Activated CD4-positive, alpha-beta T cell treated with anti-CD3 and anti-CD28 coated beads, Interleukin-2, amount 50 U/mL, for 48 hours (primary cell): Measurements from ENCODE around the gene IGF1R.

ENCODE experiments used
- DNase-seq, 2 experiments: peaks; one replicate each; pipeline ENCODE4 v3.0.0-alpha.2; 2020

IGF1R gene

GRCh38 chr15:98753726-98754656, 105.7 kb downstream of the IGF1R start:
- no peak for DNase-seq

- no peak for DNase-seq
Observed at GRCh38 chr15:98754657-98755022, 106.3 kb downstream of the IGF1R start.

- no peak for DNase-seq
Observed at GRCh38 chr15:98755138-98755537, 106.8 kb downstream of the IGF1R start.

- DNase-seq: no peak
Observed at GRCh38 chr15:98755781-98756180, 107.4 kb downstream of the IGF1R start.

- DNase-seq: no peak
Observed at GRCh38 chr15:98758224-98758623, 109.9 kb downstream of the IGF1R start.

GRCh38 chr15:98759277-98759676, 110.9 kb downstream of the IGF1R start:
- DNase-seq: no peak

- DNase-seq: no peak
Observed at GRCh38 chr15:98760112-98760826, 111.9 kb downstream of the IGF1R start.

- DNase-seq: no peak
Observed at GRCh38 chr15:98760975-98761374, 112.6 kb downstream of the IGF1R start.

GRCh38 chr15:98763179-98763578, 114.8 kb downstream of the IGF1R start:
- DNase-seq: no peak

- DNase-seq: no peak
Observed at GRCh38 chr15:98764291-98764690, 116.0 kb downstream of the IGF1R start.

GRCh38 chr15:98765610-98766009, 117.3 kb downstream of the IGF1R start:
- DNase-seq: no peak

GRCh38 chr15:98767692-98768091, 119.4 kb downstream of the IGF1R start:
- no peak for DNase-seq

GRCh38 chr15:98769867-98770266, 121.5 kb downstream of the IGF1R start:
- DNase-seq: no peak

- no peak for DNase-seq
Observed at GRCh38 chr15:98770984-98771383, 122.6 kb downstream of the IGF1R start.

- DNase-seq: no peak
Observed at GRCh38 chr15:98771541-98771940, 123.2 kb downstream of the IGF1R start.

GRCh38 chr15:98772895-98773294, 124.6 kb downstream of the IGF1R start:
- DNase-seq: no peak

GRCh38 chr15:98773616-98774015, 125.3 kb downstream of the IGF1R start:
- no peak for DNase-seq

- DNase-seq: no peak
Observed at GRCh38 chr15:98774756-98775497, 126.6 kb downstream of the IGF1R start.

- DNase-seq: no peak
Observed at GRCh38 chr15:98775498-98776230, 127.3 kb downstream of the IGF1R start.

- DNase-seq: no peak
Observed at GRCh38 chr15:98776607-98777281, 128.4 kb downstream of the IGF1R start.

- DNase-seq: no peak
Observed at GRCh38 chr15:98777426-98777825, 129.1 kb downstream of the IGF1R start.
